ENCODE measurements around the gene NIPAL1. TPM values are rescaled to one million over a fixed set of nuclear protein-coding genes. Genes with fewer than 3 reads are reported as not detected.

Gene NIPAL1
- total RNA-seq, 1 donor from 2014 or later: 4.9 TPM

DNA sequence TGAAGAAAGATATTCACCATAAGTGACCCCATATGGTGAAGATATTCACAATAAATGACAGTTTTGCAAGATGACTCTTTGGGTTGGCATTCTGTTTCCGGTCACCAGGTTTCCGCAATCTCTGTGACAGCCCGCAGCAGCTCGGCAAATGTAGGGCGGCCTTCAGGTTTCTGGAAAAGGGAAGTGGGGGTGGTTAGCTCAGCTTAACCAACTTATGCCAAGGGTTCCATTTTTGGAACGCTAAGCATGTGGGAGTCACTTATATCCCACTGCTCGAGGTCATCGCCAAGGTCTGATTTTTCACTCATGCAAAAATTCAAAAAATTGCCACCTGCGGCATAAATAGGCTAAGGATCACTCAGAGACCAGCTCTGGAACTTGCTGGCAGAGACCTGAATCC lies 51.0 kb downstream of the NIPAL1 start:
- Histone ChIP-seq H3K4me3 (ENCODE audit: insufficient read depth, low read depth, low read length) (no peak overlapping the region), H3K9me3 (ENCODE audit: insufficient read depth, low read depth, low read length) (no peaks in the 10 kb centered on the region), H3K79me2 (ENCODE audit: insufficient read depth, low read length) (no peaks in the 10 kb centered on the region), H4K20me1 (ENCODE audit: insufficient read depth, low read length) (no peaks in the 10 kb centered on the region), H3K4me2 (ENCODE audit: low read length) (no peak overlapping the region), H2AFZ (ENCODE audit: low read depth, low read length) (no peak overlapping the region), H3K9ac (ENCODE audit: low read length) (no peak overlapping the region), H3K36me3 (ENCODE audit: insufficient read depth, low read length) (no peaks in the 10 kb centered on the region), H3K27ac (ENCODE audit: low read depth, low read length) (no peak overlapping the region), H3K4me1 (ENCODE audit: insufficient read depth, low read length) (no peaks in the 10 kb centered on the region), H3K27me3 (ENCODE audit: insufficient read depth, low read length) (no peaks in the 10 kb centered on the region)
- TF ChIP-seq EZH2 (IDR thresholded peaks at IDR 0.05; ENCODE audit: insufficient read depth, low read length): no peak
- TF ChIP-seq, protein P1, sequence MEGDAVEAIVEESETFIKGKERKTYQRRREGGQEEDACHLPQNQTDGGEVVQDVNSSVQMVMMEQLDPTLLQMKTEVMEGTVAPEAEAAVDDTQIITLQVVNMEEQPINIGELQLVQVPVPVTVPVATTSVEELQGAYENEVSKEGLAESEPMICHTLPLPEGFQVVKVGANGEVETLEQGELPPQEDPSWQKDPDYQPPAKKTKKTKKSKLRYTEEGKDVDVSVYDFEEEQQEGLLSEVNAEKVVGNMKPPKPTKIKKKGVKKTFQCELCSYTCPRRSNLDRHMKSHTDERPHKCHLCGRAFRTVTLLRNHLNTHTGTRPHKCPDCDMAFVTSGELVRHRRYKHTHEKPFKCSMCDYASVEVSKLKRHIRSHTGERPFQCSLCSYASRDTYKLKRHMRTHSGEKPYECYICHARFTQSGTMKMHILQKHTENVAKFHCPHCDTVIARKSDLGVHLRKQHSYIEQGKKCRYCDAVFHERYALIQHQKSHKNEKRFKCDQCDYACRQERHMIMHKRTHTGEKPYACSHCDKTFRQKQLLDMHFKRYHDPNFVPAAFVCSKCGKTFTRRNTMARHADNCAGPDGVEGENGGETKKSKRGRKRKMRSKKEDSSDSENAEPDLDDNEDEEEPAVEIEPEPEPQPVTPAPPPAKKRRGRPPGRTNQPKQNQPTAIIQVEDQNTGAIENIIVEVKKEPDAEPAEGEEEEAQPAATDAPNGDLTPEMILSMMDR (IDR thresholded peaks at IDR 0.05; ENCODE audit: insufficient read depth, low read depth, low read length): no peak
- Mint-ChIP-seq H3K36me3 (ENCODE audit: low read depth, unreplicated experiment) (no peaks in the 10 kb centered on the region), H3K4me1 (ENCODE audit: low read depth, unreplicated experiment) (no peaks in the 10 kb centered on the region), H3K27me3 (ENCODE audit: low read depth, unreplicated experiment) (no peaks in the 10 kb centered on the region), H3K9me3 (ENCODE audit: unreplicated experiment) (peaks cover 1% of the 10 kb centered on the region), H3K4me3 (ENCODE audit: unreplicated experiment) (no peak overlapping the region), H3K27ac (ENCODE audit: unreplicated experiment) (no peak overlapping the region)
- DNase-seq (ENCODE audit: low read depth) (no peak), FAIRE-seq (no peak)

DNA sequence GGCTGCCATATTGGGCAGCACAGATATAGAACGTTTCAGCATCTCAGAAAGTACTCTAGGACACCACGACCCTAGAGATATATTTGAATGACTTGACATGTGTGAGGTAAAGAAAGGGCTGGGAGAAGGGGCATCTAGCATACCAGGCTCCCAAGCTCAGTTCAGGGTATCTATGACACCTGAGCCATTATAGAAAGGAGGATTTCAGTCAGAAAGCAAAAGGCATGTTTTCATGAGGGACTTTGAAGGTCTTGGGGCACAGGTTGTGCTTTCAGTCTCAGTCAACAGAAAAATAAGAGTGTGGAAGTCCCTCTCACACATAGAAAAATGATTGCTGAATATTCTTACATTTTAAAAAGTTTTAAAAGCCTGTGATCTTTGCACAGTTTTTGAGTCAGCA lies 51.6 kb downstream of the NIPAL1 start:
- no peaks in the 10 kb centered on the region for H3K9me3 ChIP-seq (ENCODE audit: insufficient read depth, low read depth, low read length)
- no peaks in the 10 kb centered on the region for H3K4me1 ChIP-seq (ENCODE audit: insufficient read depth, low read length)
- Mint-ChIP-seq H3K27me3 (ENCODE audit: low read depth, unreplicated experiment) (no peaks in the 10 kb centered on the region), H3K4me3 (ENCODE audit: unreplicated experiment) (no peak overlapping the region), H3K36me3 (ENCODE audit: low read depth, unreplicated experiment) (no peaks in the 10 kb centered on the region), H3K27ac (ENCODE audit: unreplicated experiment) (no peak overlapping the region), H3K4me1 (ENCODE audit: low read depth, unreplicated experiment) (no peaks in the 10 kb centered on the region), H3K9me3 (ENCODE audit: unreplicated experiment) (no peaks in the 10 kb centered on the region)
- FAIRE-seq (no peak), DNase-seq (ENCODE audit: low read depth) (no peak)
- TF ChIP-seq EZH2 (IDR thresholded peaks at IDR 0.05; ENCODE audit: insufficient read depth, low read length): no peak
- TF ChIP-seq, protein P1 (IDR thresholded peaks at IDR 0.05; ENCODE audit: insufficient read depth, low read depth, low read length): no peak
- no peaks in the 10 kb centered on the region for H4K20me1 ChIP-seq (ENCODE audit: insufficient read depth, low read length)
- H3K36me3 ChIP-seq (ENCODE audit: insufficient read depth, low read length): no peaks in the 10 kb centered on the region
- no peak overlapping the region for H3K9ac ChIP-seq (ENCODE audit: low read length)
- H3K4me2 ChIP-seq (ENCODE audit: low read length): no peak overlapping the region
- H2AFZ ChIP-seq (ENCODE audit: low read depth, low read length): no peak overlapping the region
- H3K27ac ChIP-seq (ENCODE audit: low read depth, low read length): no peak overlapping the region
- H3K79me2 ChIP-seq (ENCODE audit: insufficient read depth, low read length): no peaks in the 10 kb centered on the region
- no peaks in the 10 kb centered on the region for H3K27me3 ChIP-seq (ENCODE audit: insufficient read depth, low read length)
- H3K4me3 ChIP-seq (ENCODE audit: insufficient read depth, low read depth, low read length): no peak overlapping the region

DNA sequence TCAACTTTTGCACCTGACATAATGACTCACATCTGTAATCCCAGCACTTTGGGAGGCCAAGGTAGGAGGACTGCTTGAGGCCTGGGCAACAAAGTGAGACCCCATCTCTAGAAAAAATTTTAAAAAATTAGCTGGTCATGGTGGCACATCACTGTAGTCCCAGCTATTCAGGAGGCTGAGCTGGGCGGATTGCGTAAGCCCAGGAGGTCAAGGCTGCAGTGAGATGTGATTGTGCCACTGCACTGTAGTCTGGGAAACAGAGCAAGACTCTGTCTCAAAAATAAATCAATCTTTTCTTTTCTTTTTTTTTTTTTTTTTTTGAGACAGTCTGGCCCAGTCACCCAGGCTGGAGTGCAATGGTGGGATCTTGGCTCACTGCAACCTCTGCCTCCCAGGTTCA lies 52.5 kb downstream of the NIPAL1 start:
- FAIRE-seq (no peak), DNase-seq (ENCODE audit: low read depth) (no peak)
- Histone ChIP-seq H3K27me3 (ENCODE audit: insufficient read depth, low read length) (no peaks in the 10 kb centered on the region), H3K36me3 (ENCODE audit: insufficient read depth, low read length) (no peaks in the 10 kb centered on the region), H4K20me1 (ENCODE audit: insufficient read depth, low read length) (no peaks in the 10 kb centered on the region), H3K9ac (ENCODE audit: low read length) (no peak overlapping the region), H3K4me2 (ENCODE audit: low read length) (no peak overlapping the region), H3K9me3 (ENCODE audit: insufficient read depth, low read depth, low read length) (no peaks in the 10 kb centered on the region), H3K4me3 (ENCODE audit: insufficient read depth, low read depth, low read length) (no peak overlapping the region), H3K27ac (ENCODE audit: low read depth, low read length) (no peak overlapping the region), H3K4me1 (ENCODE audit: insufficient read depth, low read length) (no peaks in the 10 kb centered on the region), H2AFZ (ENCODE audit: low read depth, low read length) (no peak overlapping the region), H3K79me2 (ENCODE audit: insufficient read depth, low read length) (no peaks in the 10 kb centered on the region)
- H3K36me3 Mint-ChIP-seq (ENCODE audit: low read depth, unreplicated experiment): no peaks in the 10 kb centered on the region
- no peak overlapping the region for H3K27ac Mint-ChIP-seq (ENCODE audit: unreplicated experiment)
- no peaks in the 10 kb centered on the region for H3K9me3 Mint-ChIP-seq (ENCODE audit: unreplicated experiment)
- TF ChIP-seq, protein P1 (IDR thresholded peaks at IDR 0.05; ENCODE audit: insufficient read depth, low read depth, low read length): no peak
- TF ChIP-seq EZH2 (IDR thresholded peaks at IDR 0.05; ENCODE audit: insufficient read depth, low read length): no peak
- H3K27me3 Mint-ChIP-seq (ENCODE audit: low read depth, unreplicated experiment): no peaks in the 10 kb centered on the region
- H3K4me1 Mint-ChIP-seq (ENCODE audit: low read depth, unreplicated experiment): no peaks in the 10 kb centered on the region
- H3K4me3 Mint-ChIP-seq (ENCODE audit: unreplicated experiment): no peak overlapping the region

Measured in astrocyte (in vitro differentiated cells and primary cell).